Vagina (tissue), 2 donors: ENCODE measurements around the gene MATR3.

Source experiments
- POLR2A ChIP-seq, 2 donors: fragments of 450-650 bp; IDR thresholded peaks; one replicate each; pipeline ENCODE4 v1.6.1; 2017; ENCODE audit warnings: antibody characterized with exemption in 2 of 2, mild to moderate bottlenecking in 2 of 2, moderate library complexity in 2 of 2
- POLR2AphosphoS5 ChIP-seq, 2 donors: sonication (generic); formaldehyde crosslinking; IDR thresholded peaks; one replicate each; pipeline ENCODE4 v1.9.0; 2017; ENCODE audit warnings: antibody characterized with exemption in 2 of 2, mild to moderate bottlenecking in 2 of 2, low read depth in 1 of 2; ENCODE audit not compliant: insufficient read depth in 1 of 2
- TF ChIP-seq, protein P1 (sequence below), 3 experiments: fragments of 450-650 bp in 2 of 3; fragments of 200-600 bp in 1 of 3; sonication (generic) in 1 of 3; IDR thresholded peaks; one replicate each; pipeline ENCODE4 v1.5.1; 2017 to 2019; ENCODE audit warnings: antibody characterized with exemption in 3 of 3, mild to moderate bottlenecking in 2 of 3, moderate library complexity in 2 of 3

- TF ChIP-seq, protein P1, sequence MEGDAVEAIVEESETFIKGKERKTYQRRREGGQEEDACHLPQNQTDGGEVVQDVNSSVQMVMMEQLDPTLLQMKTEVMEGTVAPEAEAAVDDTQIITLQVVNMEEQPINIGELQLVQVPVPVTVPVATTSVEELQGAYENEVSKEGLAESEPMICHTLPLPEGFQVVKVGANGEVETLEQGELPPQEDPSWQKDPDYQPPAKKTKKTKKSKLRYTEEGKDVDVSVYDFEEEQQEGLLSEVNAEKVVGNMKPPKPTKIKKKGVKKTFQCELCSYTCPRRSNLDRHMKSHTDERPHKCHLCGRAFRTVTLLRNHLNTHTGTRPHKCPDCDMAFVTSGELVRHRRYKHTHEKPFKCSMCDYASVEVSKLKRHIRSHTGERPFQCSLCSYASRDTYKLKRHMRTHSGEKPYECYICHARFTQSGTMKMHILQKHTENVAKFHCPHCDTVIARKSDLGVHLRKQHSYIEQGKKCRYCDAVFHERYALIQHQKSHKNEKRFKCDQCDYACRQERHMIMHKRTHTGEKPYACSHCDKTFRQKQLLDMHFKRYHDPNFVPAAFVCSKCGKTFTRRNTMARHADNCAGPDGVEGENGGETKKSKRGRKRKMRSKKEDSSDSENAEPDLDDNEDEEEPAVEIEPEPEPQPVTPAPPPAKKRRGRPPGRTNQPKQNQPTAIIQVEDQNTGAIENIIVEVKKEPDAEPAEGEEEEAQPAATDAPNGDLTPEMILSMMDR (IDR thresholded peaks at IDR 0.05) = no peak
- TF ChIP-seq POLR2A (IDR thresholded peaks at IDR 0.05) (no peak), POLR2AphosphoS5 (IDR thresholded peaks at IDR 0.05; ENCODE audit: insufficient read depth in 1 of 2, low read depth in 1 of 2) (no peak)
These were observed 7.7 kb upstream of the MATR3 start for GRCh38 chr5:139285651-139286392.
